NCI-H82 treated with DMSO at 0.1 percent for 48 hours (cell line): ENCODE results near the gene KRT85.

ENCODE experiments used
- DNase-seq: peaks from one replicate; lab custom pipeline; 2025; ENCODE audit not compliant: unreplicated experiment; lab: John Stamatoyannopoulos, UW

The KRT85 gene

DNA sequence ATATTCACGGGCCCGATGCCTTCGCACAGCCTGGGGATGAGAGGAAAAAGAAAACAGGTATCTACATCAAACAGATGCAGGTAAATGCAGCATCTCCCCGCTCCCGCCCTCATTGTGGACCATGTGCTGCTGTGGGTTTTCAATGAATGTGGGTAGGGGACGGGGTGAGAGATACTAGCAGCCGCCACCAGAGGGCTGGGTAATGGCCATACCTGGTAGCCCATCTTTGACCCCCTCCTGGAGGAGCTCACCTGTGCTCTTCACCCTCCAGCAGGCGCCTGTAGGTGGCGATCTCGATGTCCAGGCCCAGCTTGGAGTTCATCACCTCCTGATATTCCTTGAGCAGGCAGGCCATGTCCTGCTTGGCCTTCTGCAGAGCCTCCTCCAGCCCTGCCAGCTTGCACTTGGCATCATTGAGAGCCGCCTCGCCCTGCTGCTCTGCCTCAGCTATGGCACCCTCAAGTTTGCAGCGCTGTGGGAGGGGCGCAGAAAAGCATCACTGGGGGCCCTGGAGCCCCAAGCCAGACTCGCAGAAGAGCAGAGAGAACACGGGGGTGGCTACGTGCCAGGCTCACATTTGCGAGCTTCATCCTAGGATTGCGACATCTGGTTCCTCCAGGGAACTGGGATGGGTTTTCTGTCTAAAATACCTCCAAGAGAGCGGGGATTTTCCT is 28.6 kb upstream of the KRT85 start:
- DNase-seq: no peak

- no peak for DNase-seq
Observed at GRCh38 chr12:52394836-52395405, 27.6 kb upstream of the KRT85 start.

DNA sequence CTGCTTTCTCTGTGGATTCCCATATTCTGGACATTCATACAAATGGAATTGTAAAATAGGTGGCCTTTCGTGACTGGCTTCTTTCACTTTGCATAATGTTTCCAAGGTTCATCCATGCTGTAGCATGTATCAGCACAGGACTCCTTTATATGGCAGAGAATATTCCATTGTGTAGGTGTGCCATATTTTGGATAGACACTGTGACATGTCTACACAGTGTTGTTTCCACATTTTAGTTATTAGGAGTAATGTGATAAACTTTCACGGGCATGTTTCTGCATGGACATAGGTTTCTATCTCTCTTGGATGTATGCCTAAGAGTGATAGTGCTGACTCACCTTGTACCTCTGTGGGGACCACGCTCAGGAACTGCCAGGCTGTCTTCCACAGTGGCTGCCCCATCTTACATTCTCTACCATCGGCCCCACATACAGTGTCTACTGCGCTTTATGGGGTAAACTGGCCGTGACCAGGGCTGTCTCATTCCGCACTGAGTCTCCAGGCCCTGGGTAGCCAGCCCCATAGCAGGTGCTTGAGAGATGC is 25.3 kb upstream of the KRT85 start:
- no peak for DNase-seq

- DNase-seq: no peak
Observed at GRCh38 chr12:52391618-52392002, 24.3 kb upstream of the KRT85 start.

DNA sequence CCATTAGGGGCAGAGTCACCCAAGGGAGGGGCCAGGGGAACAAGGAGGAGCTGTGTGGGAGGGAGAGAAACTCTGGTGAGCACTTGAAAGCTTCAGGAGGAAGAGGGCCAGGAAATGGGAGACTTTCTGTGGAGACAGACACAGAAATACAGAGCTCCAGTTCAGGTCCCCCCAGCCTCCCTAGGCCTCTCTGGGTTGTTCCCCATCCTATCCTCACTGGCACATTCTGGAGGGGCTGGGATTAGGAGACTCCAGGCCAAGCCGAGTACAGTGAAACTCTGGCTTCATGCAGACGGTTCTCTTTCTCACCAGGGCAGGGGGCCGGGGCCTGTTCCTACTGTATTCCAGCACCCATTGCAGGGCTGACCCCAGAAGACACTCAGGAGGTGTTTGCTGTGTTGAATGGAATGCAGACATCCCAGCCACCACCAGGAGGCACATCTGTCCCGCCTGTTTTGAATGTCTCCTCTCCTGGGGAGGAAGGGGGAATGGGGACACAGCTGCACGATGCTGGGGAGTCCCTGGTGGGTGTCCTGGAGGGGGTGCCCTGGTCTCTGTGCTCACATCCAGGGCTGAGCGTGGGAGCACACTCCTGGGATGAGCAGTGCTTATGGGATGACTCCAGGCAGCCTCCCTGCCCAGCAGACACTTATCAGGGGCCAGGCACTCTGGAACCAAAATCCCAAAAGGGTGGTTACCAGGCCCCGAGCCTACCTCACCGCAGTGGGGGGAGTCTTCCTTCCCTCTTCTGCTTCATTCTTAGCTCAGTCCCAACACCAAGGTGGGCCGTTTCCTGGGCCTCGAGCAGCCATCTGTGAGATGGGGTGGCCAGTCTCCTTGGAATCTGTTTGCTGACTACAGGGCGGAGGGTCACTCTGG is 23.7 kb upstream of the KRT85 start:
- no peak for DNase-seq

- no peak for DNase-seq
Observed at GRCh38 chr12:52389313-52390207, 22.3 kb upstream of the KRT85 start.

- DNase-seq: no peak
Observed at GRCh38 chr12:52387859-52388258, 20.6 kb upstream of the KRT85 start.

DNA sequence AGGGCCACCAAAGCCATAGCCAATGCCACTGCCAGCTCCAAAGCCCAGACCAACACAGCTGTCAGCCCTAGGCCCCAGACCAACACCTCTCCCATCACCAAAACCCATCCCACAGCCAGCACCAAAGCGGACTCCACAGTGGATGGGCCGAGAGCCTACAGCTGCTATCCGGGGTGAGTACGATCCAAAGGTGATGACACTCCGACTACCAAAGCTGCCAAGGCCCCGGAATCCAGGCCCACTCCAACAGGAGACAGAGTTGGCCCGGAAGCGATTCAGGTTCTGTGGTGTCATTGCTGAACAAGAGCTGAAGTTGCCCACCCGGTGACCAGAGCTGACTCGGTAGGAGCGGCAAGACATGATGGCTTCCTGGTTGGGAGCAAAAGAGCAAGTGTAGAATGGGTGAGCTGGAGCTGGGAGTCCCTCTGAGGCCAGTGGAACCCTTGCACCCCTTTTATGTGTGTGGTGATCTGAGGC is 18.0 kb upstream of the KRT85 start, which contains the start of gene KRT84:
Gene KRT84 (minus strand): TSS at position 427 of the 477 bp plus-strand sequence. CDS start 67 bp downstream, at position 360.
- no peak for DNase-seq

- no peak for DNase-seq
Observed at GRCh38 chr12:52383331-52383730, 16.1 kb upstream of the KRT85 start.

DNA sequence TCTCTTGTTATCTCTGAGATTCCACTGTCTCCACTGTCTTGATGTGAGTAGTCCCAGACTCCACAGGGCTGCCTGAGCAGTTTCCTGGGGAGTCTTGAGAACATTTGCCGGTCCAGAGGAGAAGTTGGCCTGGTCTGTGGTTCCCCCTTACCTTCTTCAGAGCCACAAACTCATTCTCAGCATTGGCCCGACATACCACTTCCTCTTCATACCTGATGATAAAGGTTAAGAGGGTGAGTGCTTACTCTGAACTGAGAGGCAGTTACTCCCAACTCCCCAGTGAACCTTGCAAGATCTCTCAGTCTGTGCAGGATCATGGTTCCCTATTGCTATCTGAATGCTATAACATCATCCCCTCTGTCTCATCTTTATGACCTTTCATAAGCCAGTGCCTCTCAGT is 15.6 kb upstream of the KRT85 start:
- no peak for DNase-seq

GRCh38 chr12:52381206-52381605 is 13.9 kb upstream of the KRT85 start:
- DNase-seq: no peak

- DNase-seq: no peak
Observed at GRCh38 chr12:52380271-52380694, 13.0 kb upstream of the KRT85 start.

- DNase-seq: no peak
Observed at GRCh38 chr12:52379536-52379935, 12.3 kb upstream of the KRT85 start.

DNA sequence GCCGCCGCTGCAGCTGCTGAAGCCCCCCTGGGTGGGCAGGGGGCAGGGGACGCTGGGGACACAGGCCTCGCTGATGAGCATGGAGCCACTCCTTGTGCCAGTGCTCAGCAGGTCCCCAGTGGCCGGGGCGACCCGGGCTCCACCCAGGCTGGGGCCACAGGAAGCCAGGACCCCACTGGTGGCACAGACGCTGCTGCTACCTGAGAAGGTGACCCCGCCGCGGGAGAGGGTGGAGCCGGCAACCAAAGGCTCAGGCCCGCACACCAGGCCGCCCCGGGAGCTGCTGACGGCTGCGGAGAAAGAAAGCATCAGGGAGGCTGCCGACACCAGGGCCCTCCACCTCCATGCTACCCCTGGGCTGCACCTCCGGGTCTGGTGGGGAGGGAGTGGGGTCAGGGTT is 10.8 kb upstream of the KRT85 start:
- no peak for DNase-seq

GRCh38 chr12:52377266-52377665 is 10.0 kb upstream of the KRT85 start:
- no peak for DNase-seq

DNA sequence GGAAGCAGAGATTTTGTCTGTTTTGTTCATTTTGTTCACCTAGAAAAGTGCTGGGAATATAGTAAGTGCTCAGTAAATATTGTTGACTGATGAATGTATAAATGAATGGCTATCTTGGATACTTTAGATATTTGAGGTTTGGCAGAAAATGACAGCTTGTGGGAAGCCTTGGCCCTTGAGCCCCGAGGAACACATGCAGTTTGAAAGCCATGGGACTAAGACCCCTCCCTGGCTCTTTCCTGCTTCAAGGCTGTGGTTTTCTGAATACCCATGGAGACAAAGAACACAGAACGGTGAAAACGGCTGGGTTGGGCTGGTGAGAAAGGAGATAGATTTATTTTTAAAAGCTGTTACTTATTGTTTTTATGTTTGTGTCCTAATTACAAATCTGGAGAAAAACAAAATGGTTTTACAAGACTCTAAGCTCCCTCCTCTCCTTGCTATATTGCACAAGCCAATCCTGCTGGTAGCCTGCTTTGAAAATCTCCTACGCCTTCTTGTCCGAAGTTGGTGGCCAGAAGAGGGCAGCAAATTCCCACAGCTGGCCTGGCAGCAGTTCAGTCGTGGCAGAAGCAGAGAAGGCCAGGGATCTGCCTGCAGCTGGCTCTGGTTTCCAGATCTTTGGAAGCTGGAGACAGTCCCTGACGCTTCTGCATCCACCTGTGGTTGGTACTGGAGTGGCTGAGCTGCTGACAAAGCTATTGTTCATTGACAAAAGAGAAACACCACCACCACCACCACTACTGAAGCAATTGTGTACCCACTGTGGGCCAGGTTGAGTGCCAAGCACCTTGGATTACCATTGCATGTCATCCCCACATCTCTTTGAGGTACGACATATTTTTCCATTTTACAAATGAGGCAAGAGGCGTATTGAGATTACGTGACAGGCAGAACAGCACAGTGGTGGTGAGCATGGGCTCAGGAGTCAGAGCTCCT is 5.2 kb upstream of the KRT85 start:
- peak; percentile 26 for DNase-seq

DNA sequence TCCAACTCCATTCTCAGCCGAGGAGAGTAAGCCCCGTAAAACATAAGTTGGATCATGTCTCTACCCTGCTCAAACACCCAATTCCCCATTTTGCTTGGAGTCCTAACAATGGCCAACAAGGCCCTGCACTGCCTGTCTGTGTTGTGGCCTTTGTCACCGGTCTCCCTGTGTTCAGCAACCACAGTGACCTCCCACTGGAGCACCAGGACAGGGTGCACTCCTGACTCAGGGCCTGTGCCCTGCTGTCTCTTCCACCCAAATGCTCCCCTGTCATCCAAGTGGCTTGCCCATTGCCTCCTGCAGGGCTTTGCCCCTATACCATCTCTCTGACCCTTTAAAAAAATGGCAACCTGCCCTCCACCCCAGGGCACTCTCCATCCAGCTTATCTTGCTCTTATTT is 4.4 kb upstream of the KRT85 start:
- no peak for DNase-seq

DNA sequence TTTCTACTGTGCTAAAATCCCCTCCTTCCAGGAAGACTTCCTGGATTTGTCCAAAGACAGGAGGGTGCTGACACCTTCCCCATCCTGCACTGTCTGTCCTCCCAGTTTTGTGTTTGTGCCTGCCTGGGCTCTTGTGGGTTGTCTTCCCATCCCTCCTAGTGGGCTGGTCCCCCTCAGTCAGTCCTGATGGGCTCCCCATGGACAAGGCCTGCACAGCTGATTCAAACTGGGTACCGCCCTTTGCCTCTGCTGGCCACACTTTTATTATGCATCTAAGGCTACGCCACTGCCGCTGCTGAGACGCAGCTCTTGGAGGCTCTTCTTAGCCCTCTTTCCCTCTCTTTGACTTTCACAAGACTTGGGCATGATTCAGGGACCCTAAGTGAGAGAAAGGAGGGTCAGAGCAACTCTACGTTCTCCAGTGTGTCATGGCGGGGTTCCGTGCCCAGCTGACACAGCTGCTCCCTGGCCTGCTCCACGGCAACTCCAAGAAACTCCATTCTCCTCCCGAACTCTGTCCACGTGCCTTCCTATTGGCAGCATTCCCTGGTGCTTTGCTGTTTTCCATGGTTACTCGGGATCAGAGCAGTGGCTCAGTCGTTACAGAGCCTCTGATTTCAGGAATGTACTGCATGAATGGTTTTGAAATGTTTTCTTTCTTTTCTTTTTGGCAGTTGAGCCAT is 3.8 kb upstream of the KRT85 start:
- no peak for DNase-seq

DNA sequence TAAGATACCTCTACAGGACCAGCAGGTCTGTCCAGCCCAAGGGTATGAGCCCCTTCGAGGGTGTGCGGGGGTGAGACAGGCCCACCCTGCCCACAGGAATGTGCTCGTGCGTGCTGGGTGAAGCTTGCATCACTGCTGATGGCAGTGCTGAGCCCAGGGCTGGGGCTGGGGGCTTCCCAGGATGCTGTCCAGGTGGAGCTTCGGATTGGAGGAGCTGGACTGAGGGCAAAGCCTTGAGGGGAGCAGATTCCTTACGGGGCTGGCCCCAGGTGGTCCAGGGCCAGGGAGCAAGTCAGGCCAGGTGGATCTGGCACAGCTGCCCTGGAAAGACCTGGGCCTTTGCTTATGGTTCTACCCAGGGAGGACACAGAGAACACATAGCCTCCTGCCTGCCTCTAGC is 2.5 kb upstream of the KRT85 start:
- DNase-seq: no peak
